PC-3 (cell line): ENCODE data around the gene TAF10.

Experiments used
- EZH2 ChIP-seq: fragments of 300-600 bp; sonication (generic); IDR thresholded peaks from one replicate; pipeline ENCODE4 v1.6.1; 2017; ENCODE audit warnings: antibody characterized with exemption, mild to moderate bottlenecking, low read length; ENCODE audit not compliant: unreplicated experiment
- EZH2phosphoT487 ChIP-seq: fragments of 300-600 bp; sonication (generic); IDR thresholded peaks from 2 replicates; pipeline ENCODE4 v1.6.1; 2018; ENCODE audit warnings: mild to moderate bottlenecking, antibody characterized with exemption, low read length, borderline replicate concordance
- TF ChIP-seq, protein P1 (sequence below): fragments of 300-600 bp; sonication (generic); conservative IDR thresholded peaks from 2 replicates; pipeline ENCODE4 v1.5.1; 2017; ENCODE audit warnings: antibody characterized with exemption, low read depth, mild to moderate bottlenecking, low read length

DNA sequence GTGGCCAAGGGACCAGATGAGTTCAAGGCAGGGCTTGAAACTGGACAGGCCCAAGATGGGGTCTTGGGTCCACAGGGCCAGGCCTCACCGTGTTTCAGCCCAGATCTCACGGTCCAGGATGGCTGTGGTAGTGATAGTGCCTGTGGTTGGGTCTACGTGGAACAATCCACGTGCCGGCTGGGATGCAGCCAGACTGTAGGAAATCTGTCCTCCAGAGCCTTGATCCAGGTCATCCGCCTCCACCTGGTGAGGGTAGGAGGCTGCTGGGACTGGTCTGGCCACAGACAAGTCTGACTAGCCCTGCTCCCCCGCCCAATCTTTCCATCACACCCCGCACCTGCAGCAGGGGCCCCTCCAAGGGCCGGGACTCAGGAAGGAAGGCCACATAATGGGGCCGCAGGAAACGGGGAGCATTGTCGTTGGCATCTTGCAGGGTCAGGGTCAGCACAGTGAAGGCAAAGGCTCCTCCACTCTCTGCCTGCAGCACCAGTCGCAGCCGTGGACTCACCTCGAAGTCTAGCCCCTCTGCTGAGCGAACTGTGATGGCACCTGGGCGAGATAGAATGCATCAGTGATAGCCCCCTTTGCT, 13.9 kb upstream of the TAF10 start:
- TF ChIP-seq EZH2 (no peak), EZH2phosphoT487 (no peak)
- TF ChIP-seq, protein P1, sequence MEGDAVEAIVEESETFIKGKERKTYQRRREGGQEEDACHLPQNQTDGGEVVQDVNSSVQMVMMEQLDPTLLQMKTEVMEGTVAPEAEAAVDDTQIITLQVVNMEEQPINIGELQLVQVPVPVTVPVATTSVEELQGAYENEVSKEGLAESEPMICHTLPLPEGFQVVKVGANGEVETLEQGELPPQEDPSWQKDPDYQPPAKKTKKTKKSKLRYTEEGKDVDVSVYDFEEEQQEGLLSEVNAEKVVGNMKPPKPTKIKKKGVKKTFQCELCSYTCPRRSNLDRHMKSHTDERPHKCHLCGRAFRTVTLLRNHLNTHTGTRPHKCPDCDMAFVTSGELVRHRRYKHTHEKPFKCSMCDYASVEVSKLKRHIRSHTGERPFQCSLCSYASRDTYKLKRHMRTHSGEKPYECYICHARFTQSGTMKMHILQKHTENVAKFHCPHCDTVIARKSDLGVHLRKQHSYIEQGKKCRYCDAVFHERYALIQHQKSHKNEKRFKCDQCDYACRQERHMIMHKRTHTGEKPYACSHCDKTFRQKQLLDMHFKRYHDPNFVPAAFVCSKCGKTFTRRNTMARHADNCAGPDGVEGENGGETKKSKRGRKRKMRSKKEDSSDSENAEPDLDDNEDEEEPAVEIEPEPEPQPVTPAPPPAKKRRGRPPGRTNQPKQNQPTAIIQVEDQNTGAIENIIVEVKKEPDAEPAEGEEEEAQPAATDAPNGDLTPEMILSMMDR: no peak
